ENCODE results near the gene ATP6V1A.
A peak's percentile ranks its signal among the peaks of the same experiment; 100 is the strongest.

Gene ATP6V1A

DNA sequence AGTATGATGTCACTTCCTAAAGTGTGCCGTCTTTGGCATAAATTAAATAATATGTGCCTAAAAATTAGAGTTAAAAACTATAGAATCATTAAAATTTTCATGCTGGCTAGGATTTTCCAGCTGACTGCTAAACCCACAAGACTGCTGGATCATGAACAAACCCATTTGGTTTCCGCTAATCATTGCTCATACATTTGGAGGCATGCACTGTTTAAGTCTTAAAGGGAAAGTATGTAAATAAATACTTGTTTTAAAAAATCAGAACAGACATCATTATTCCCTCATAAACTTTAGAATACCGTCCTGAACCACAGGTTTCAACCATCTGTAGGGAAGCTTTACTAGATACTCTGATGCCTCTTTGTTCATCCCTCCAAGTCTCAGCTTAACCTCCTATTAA lies 26.5 kb downstream of the ATP6V1A start:
- Mint-ChIP-seq H3K4me1 (peaks cover 21% of the 10 kb centered on the region), H3K9me3 (no peaks in the 10 kb centered on the region), H3K27ac (no peak overlapping the region), H3K27me3 (no peaks in the 10 kb centered on the region), H3K36me3 (peaks cover 17% of the 10 kb centered on the region), H3K4me3 (no peak overlapping the region)
- ATAC-seq = no peak

DNA sequence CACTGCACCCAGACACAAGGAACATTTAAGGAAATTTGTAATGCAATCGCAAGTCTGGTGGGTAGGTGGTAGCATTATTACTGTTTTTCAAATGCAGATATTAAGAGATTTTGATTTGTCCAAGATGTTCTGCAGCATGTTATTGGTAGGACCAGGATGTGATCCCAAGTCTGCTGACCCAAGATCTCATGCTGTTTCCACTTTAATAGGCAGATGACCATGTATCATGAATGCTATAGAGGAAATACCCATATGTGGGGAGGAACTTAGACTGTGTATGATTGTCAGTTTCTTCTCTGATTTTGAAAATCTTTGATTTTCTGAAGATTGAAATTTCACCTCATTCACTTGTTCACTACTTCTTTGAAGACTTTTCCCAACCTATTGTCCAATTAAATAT lies 28.7 kb downstream of the ATP6V1A start:
- Mint-ChIP-seq H3K4me3 (no peak overlapping the region), H3K27ac (no peak overlapping the region), H3K36me3 (peaks cover 17% of the 10 kb centered on the region), H3K27me3 (no peaks in the 10 kb centered on the region), H3K4me1 (peaks cover 21% of the 10 kb centered on the region), H3K9me3 (no peaks in the 10 kb centered on the region)
- no peak for ATAC-seq

DNA sequence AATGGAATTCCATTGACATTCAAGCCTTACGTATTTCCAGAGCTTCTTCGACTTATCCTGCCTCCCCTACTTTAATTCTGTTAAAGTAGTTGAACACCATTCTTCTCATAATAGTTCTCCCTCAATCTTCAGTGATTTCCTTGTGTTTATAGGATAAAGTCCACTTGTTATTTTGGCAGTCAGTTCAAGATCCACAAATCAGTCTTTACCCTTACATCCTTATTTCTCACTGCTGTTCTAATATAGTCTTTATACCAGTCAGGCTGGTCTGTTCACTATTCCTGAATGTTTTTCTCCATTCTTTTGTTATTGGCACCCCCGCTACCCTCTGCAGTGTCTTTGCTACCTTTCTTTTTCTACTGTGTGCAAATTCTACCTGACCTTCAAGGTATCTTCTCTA lies 29.7 kb downstream of the ATP6V1A start:
- H3K27ac Mint-ChIP-seq = no peak overlapping the region
- peaks cover 17% of the 10 kb centered on the region for H3K36me3 Mint-ChIP-seq
- H3K4me1 Mint-ChIP-seq = peaks cover 21% of the 10 kb centered on the region
- H3K9me3 Mint-ChIP-seq = no peaks in the 10 kb centered on the region
- H3K27me3 Mint-ChIP-seq = no peaks in the 10 kb centered on the region
- H3K4me3 Mint-ChIP-seq = no peak overlapping the region
- ATAC-seq = no peak

DNA sequence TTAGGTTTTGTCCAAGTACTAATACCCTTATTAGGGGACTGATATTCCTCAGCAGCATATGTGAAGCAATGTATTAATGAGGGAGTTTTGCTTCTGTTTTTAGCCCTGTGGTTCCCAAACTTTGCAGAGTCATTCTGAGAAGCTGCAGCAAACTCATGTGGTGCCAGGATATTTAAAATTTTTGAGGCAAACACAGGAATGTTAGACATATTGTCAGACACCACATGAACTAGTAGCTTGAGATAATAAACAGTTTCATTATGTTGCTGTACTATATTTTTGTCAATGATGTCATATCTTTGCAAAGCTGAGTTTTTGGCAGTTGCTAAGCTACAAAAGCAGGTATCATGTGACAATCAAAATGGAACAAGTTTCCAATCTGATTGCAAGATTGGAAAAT lies 36.6 kb downstream of the ATP6V1A start:
- no peak for ATAC-seq
- H3K4me3 Mint-ChIP-seq = no peak overlapping the region
- H3K27ac Mint-ChIP-seq = no peak overlapping the region
- peaks cover 13% of the 10 kb centered on the region for H3K36me3 Mint-ChIP-seq
- H3K4me1 Mint-ChIP-seq = peaks cover 7% of the 10 kb centered on the region
- H3K27me3 Mint-ChIP-seq = no peaks in the 10 kb centered on the region
- H3K9me3 Mint-ChIP-seq = no peaks in the 10 kb centered on the region

DNA sequence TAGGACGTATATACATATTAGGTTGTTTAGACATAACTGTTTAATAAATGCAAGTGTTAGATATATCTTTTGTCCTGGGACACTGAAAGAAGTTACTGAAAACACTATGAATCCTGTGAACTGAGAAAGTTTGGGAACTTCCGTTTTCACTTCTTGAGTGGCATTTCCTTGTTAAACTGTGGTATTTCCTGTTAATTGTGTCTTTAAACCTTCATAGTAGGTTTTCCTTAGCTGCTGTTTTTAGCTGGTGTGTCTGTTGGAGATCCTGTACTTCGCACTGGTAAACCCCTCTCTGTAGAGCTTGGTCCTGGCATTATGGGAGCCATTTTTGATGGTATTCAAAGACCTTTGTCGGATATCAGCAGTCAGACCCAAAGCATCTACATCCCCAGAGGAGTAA lies 37.1 kb downstream of the ATP6V1A start:
- H3K9me3 Mint-ChIP-seq = no peaks in the 10 kb centered on the region
- no peak overlapping the region for H3K4me3 Mint-ChIP-seq
- H3K27me3 Mint-ChIP-seq = no peaks in the 10 kb centered on the region
- H3K27ac Mint-ChIP-seq = peak overlapping the region; percentile 64
- H3K4me1 Mint-ChIP-seq = peaks cover 7% of the 10 kb centered on the region
- peaks cover 19% of the 10 kb centered on the region for H3K36me3 Mint-ChIP-seq
- ATAC-seq = no peak

DNA sequence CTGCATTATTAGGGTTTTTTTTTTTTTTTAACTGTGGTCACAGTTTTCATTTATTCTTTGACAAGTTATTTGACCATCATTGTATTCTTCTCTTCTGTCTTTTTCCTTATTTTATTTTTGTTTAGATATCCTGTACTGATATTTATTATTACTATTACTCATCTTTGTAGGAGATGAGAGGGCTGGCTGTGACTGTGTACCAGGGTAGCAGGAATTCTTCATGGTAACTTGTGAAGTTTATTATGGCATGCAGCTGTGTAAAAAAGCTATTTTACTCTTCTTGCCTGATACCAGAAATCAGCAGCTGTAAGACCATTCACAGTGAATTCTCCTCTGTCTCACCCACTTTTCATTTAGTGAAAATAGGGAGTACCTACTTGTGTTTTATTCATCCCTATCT lies 44.5 kb downstream of the ATP6V1A start:
- Mint-ChIP-seq H3K27ac (peak overlapping the region; percentile 7), H3K9me3 (no peaks in the 10 kb centered on the region), H3K36me3 (peaks cover 59% of the 10 kb centered on the region), H3K4me3 (no peak overlapping the region), H3K4me1 (no peaks in the 10 kb centered on the region), H3K27me3 (no peaks in the 10 kb centered on the region)
- no peak for ATAC-seq

DNA sequence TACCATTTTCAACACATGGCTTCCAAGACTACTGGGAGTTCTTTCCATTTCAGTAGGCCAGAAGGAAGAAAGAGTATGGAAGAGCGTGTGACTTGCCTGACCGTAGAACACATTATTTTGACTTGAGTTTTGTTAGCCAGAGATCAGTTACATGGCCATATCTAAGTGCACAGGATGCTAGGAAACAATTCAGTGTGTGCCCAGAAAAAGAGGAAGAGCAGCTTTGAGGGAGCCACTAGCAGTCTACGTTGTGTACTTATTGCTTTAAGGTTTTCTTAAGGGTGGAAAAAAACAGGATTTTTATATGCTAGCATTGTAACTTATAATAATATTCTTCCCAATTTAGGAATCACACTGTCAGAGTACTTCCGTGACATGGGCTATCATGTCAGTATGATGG lies 47.7 kb downstream of the ATP6V1A start:
- peaks cover 40% of the 10 kb centered on the region for H3K36me3 Mint-ChIP-seq
- H3K4me1 Mint-ChIP-seq = no peaks in the 10 kb centered on the region
- no peak overlapping the region for H3K27ac Mint-ChIP-seq
- H3K4me3 Mint-ChIP-seq = no peak overlapping the region
- no peaks in the 10 kb centered on the region for H3K9me3 Mint-ChIP-seq
- no peaks in the 10 kb centered on the region for H3K27me3 Mint-ChIP-seq
- ATAC-seq = no peak

DNA sequence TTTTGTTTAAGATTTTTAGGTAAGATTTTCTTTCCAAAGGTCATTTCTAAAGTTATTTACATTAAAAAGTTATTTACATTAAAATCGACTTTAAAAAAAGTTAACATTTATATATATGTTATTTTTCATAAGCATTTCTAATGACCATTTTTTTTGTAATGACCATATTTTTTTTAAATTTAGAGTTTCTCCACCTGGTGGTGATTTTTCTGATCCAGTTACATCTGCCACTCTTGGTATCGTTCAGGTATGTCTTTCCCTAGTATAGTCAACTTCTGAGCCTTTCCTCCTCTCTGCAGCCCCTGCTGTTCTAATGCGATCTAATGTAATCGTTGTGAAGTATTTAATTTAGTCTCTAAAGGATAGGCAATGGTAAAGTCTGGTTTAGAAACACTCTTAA lies 48.9 kb downstream of the ATP6V1A start:
- peaks cover 47% of the 10 kb centered on the region for H3K36me3 Mint-ChIP-seq
- ATAC-seq = no peak
- H3K9me3 Mint-ChIP-seq = no peaks in the 10 kb centered on the region
- H3K27ac Mint-ChIP-seq = no peak overlapping the region
- no peaks in the 10 kb centered on the region for H3K27me3 Mint-ChIP-seq
- no peaks in the 10 kb centered on the region for H3K4me1 Mint-ChIP-seq
- no peak overlapping the region for H3K4me3 Mint-ChIP-seq

DNA sequence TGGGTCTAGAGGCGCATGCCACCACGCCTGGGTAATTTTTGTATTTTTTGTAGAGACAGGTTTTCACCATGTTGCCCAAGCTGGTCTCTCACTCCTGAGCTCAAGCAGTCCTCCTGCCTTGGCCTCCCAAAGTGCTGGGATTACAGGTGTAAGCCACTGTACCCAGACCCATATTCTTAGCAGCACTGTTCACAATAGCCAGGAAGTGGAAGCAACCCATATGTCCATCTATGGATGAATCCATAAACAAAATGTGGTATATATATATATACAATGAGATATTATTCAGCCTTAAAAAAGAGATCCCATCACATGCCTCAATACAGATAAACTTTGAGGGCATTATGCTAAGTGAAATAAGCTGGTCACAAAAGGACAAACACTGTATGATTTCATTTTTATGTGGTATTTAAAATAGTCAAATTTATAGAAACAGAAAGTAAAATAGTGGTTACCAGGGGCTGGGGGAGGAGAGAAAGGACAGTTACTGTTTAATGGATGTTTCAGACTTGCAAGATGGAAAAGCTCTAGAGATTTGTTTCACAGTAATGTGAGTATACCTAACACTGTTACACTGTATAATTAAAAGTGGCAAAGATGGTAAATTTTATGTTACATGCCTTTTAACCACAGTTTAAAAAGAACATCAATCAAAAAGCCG lies 56.1 kb downstream of the ATP6V1A start:
- ATAC-seq = no peak
- Mint-ChIP-seq H3K36me3 (peaks cover 64% of the 10 kb centered on the region), H3K27me3 (no peaks in the 10 kb centered on the region), H3K27ac (peak overlapping the region; percentile 72), H3K4me1 (peaks cover 17% of the 10 kb centered on the region), H3K4me3 (no peak overlapping the region), H3K9me3 (no peaks in the 10 kb centered on the region)

DNA sequence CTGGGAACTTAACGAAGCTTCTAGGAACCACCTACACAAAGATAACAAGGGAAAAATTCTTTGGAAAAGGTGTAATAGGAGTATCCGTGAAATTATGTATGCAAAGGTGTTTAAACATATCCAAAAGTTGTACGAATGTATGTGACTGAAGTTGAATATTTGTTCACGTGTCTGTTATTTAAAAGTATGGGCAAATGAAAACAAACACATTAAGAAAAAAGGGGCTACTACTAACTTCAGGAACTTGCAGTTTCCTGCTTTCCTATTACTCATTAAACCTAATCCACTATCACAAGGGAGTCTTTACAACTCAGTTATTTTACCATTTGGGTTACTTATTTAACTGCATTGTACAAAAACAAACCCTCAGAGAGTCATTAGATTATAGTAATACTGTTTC lies 57.8 kb downstream of the ATP6V1A start:
- peak overlapping the region; percentile 72 for H3K27ac Mint-ChIP-seq
- no peaks in the 10 kb centered on the region for H3K27me3 Mint-ChIP-seq
- ATAC-seq = no peak
- no peaks in the 10 kb centered on the region for H3K9me3 Mint-ChIP-seq
- peaks cover 63% of the 10 kb centered on the region for H3K36me3 Mint-ChIP-seq
- H3K4me1 Mint-ChIP-seq = peaks cover 17% of the 10 kb centered on the region
- H3K4me3 Mint-ChIP-seq = no peak overlapping the region

DNA sequence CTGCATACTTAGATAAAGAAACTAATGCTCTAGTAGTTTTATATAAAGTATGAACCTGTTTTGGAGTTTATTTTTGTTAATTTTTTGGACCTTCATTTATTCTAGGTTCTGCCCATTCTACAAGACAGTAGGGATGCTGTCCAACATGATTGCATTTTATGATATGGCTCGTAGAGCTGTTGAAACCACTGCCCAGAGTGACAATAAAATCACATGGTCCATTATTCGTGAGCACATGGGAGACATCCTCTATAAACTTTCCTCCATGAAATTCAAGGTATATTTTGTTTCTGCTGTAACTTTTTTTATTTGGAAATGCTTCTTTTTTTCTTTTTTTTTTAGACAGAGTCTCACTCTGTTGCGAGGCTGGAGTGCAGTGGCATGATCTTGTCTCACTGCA lies 58.4 kb downstream of the ATP6V1A start:
- no peaks in the 10 kb centered on the region for H3K9me3 Mint-ChIP-seq
- no peak overlapping the region for H3K4me3 Mint-ChIP-seq
- peaks cover 17% of the 10 kb centered on the region for H3K4me1 Mint-ChIP-seq
- peaks cover 59% of the 10 kb centered on the region for H3K36me3 Mint-ChIP-seq
- ATAC-seq = no peak
- H3K27ac Mint-ChIP-seq = no peak overlapping the region
- no peaks in the 10 kb centered on the region for H3K27me3 Mint-ChIP-seq

DNA sequence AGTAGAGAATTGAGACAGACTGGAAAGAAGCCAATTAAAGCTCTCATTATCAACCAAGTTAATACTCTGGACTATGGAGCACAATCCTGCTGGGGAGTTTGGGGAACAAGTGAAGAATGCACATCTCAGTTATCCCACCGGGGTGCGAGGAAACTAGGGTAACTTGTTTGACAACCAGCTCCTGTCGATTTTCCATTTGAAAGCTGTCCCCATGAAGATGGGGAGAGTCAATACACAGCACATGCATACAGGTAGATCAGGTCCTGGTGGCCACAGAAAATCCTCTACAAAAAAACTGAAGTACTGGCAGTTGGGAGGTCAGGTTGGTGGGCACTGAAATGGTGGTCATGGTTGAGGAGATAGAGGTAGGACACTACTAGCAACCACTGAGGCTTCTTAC lies 66.0 kb downstream of the ATP6V1A start:
- H3K27ac Mint-ChIP-seq = no peak overlapping the region
- no peak for ATAC-seq
- no peaks in the 10 kb centered on the region for H3K9me3 Mint-ChIP-seq
- peaks cover 23% of the 10 kb centered on the region for H3K36me3 Mint-ChIP-seq
- no peaks in the 10 kb centered on the region for H3K27me3 Mint-ChIP-seq
- no peaks in the 10 kb centered on the region for H3K4me1 Mint-ChIP-seq
- H3K4me3 Mint-ChIP-seq = no peak overlapping the region

DNA sequence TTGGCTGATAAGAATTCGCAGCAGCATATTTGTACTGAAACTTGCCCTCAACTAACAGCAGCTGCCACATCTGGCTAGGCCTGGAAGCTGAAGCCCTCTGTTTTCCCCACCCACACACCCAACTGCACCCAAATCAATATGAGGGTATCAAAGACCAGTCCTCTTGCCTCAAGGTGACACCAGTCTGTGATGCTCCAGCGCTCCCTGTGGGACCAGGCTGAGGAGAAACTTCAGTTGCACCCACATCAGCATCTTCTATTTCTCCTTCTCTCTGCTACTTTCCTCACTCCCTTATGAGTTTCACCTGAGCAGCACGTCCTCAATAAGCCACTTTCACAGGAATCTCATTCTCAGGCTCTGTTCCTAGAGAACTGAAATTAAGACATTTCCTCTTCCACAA lies 73.0 kb downstream of the ATP6V1A start:
- no peaks in the 10 kb centered on the region for H3K36me3 Mint-ChIP-seq

DNA sequence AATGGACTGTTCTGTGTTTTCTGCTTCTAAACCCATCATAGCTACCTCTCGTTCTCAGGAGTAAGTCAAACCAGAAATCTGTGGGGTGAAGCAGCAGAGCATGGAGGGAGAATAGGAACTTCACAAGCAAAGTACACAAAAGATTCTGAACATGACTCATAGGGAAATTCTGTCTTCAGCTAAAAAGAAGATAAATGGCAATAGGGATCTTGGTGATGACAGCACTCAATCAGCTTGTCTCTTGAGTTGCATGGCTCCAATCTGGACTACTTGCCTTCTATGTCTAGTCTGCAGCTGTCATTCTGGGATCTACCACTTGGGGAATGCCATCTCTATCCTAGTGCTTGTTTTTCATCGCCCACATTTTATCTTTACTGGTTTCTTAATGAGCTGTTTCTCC lies 78.3 kb downstream of the ATP6V1A start:
- Mint-ChIP-seq H3K4me3 (peak overlapping the region; percentile 36), H3K27me3 (no peaks in the 10 kb centered on the region), H3K4me1 (peaks cover 46% of the 10 kb centered on the region), H3K9me3 (peaks cover 4% of the 10 kb centered on the region), H3K36me3 (no peaks in the 10 kb centered on the region), H3K27ac (peak overlapping the region; percentile 84)
- ATAC-seq = peak; percentile 93

More for the DNA sequence above, 73.0 kb downstream of the ATP6V1A start:
- no peaks in the 10 kb centered on the region for H3K27me3 Mint-ChIP-seq
- H3K27ac Mint-ChIP-seq = peak overlapping the region; percentile 52
- H3K4me3 Mint-ChIP-seq = no peak overlapping the region
- H3K4me1 Mint-ChIP-seq = peaks cover 10% of the 10 kb centered on the region
- no peaks in the 10 kb centered on the region for H3K9me3 Mint-ChIP-seq
- ATAC-seq = no peak

DNA sequence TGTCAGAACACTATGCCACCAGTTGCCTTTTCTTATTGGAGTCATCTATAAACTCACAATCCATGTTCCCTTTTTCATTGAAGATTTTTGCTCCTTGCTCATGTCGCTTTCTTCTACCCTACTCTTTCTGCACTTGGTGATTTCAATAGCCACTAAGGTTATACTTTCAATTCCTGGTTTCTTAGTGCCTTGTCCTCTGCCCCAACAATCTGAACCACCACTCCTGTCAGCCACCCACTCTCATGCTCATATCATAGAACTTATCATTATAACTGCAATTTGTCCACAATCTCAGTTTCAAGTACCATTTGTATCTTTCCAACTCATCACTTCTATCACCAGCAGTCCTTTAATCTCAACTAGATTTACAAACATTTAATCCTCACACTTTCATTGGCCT lies 81.8 kb downstream of the ATP6V1A start:
- H3K27me3 Mint-ChIP-seq = no peaks in the 10 kb centered on the region
- peaks cover 76% of the 10 kb centered on the region for H3K4me1 Mint-ChIP-seq
- H3K4me3 Mint-ChIP-seq = no peak overlapping the region
- peak overlapping the region; percentile 14 for H3K27ac Mint-ChIP-seq
- ATAC-seq = peak; percentile 48
- peaks cover 5% of the 10 kb centered on the region for H3K36me3 Mint-ChIP-seq
- peaks cover 6% of the 10 kb centered on the region for H3K9me3 Mint-ChIP-seq

DNA sequence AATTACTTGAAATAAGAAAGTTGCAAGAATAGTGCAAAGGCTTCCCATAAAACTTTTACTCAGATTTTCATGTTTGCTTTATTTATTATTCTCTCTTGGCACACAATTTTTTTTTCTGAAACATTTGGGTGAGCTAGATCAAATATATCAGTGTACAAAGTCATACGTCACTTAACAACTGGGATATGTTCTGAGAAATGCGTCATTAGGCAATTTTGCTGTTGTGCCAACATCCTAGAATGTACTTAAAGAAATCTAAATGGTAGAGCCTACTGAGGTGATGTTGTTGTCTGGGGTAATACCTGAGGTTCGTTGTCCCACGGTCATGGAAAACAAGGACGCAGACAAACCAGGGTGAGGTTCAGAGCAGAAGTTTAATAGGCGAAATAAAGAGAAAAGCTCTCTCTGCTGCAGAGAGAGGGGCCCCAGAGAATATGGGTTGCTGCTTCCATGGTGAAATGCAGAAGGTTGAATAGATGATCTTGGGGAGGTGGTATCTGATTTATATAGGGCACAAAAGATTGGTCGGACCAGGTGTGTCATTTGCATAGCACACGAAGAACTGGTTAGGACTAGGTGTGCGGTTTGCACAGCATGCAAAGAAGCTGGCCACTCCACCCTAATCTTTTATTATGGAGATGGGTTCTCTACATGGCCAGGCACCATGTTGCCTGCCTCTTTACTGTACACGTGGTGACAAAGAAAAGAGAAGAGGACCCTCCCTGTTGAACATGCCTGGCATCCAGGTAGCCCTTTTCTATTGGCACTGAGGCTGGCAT lies 82.9 kb downstream of the ATP6V1A start:
- Mint-ChIP-seq H3K36me3 (peaks cover 5% of the 10 kb centered on the region), H3K27me3 (no peaks in the 10 kb centered on the region), H3K4me1 (peaks cover 71% of the 10 kb centered on the region), H3K4me3 (peak overlapping the region; percentile 38), H3K27ac (peak overlapping the region; percentile 82), H3K9me3 (peaks cover 6% of the 10 kb centered on the region)
- ATAC-seq = peak; percentile 83
